Nephron progenitor cell (in vitro differentiated cells): Measurements from ENCODE around the gene ABCG5.

Experiments
- DNase-seq: peaks from one replicate; pipeline ENCODE4 v3.0.0; 2021
- H3K27ac Mint-ChIP-seq: 2 replicates; pipeline ENCODE4 v1.8.0; 2021; ENCODE audit warnings: mild to moderate bottlenecking, moderate library complexity, mixed read lengths
- H3K27me3 Mint-ChIP-seq: 2 replicates; pipeline ENCODE4 v1.8.0; 2021; ENCODE audit warnings: mild to moderate bottlenecking, low read depth, mixed read lengths; ENCODE audit not compliant: poor library complexity
- H3K36me3 Mint-ChIP-seq: 2 replicates; pipeline ENCODE4 v1.8.0; 2021; ENCODE audit warnings: low read depth, mixed read lengths
- H3K4me1 Mint-ChIP-seq: 2 replicates; pipeline ENCODE4 v1.8.0; 2021; ENCODE audit warnings: mixed read lengths
- H3K4me3 Mint-ChIP-seq: 2 replicates; pipeline ENCODE4 v1.8.0; 2021; ENCODE audit warnings: mild to moderate bottlenecking, moderate library complexity, mixed read lengths
- H3K9me3 Mint-ChIP-seq: 2 replicates; pipeline ENCODE4 v1.8.0; 2021; ENCODE audit warnings: mild to moderate bottlenecking, moderate library complexity, mixed read lengths
- CTCF ChIP-seq: fragments of 200-600 bp; sonication (generic); IDR thresholded peaks from 2 replicates; pipeline ENCODE4 v1.5.0; 2021; ENCODE audit warnings: antibody characterized with exemption

ABCG5 gene

GRCh38 chr2:43826305-43827250 is 12.1 kb downstream of the ABCG5 start:
- Mint-ChIP-seq H3K36me3 (no peaks in the 10 kb centered on the region), H3K27me3 (peaks cover 16% of the 10 kb centered on the region), H3K4me3 (no peak overlapping the region), H3K4me1 (no peaks in the 10 kb centered on the region), H3K9me3 (no peaks in the 10 kb centered on the region), H3K27ac (no peak overlapping the region)
- DNase-seq = no peak
- no peak for TF ChIP-seq CTCF

GRCh38 chr2:43825841-43826240 is 12.8 kb downstream of the ABCG5 start:
- Mint-ChIP-seq H3K27me3 (peaks cover 18% of the 10 kb centered on the region), H3K4me3 (no peak overlapping the region), H3K4me1 (no peaks in the 10 kb centered on the region), H3K9me3 (no peaks in the 10 kb centered on the region), H3K36me3 (no peaks in the 10 kb centered on the region), H3K27ac (no peak overlapping the region)
- DNase-seq = no peak
- TF ChIP-seq CTCF = no peak

DNA sequence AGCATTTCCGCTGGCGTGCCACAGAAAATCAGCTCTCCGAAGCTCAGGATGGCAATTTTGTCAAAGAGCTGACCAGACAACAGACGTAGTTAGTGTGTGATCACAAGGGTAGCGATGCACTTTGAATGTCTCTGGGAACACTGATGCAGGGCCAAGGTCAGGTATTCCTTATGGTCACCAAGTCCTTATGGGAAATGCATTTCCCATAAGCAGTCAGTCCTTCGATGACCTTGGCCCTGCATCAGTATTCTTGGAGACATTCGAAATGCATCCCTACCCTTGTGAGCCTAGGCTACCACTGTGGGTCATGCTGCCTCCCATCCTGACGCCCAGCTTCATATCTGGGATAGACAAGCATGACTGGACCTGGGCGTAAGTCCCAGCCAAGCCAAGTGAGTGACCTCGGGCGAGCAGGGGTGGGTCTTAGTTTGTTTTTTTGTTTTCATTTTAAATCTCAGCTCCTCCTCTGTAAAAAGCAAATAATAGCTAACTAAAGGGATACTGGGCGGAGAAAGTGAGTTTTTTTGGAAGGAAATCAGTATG is 13.6 kb downstream of the ABCG5 start:
- H3K4me3 Mint-ChIP-seq = no peak overlapping the region
- H3K4me1 Mint-ChIP-seq = no peaks in the 10 kb centered on the region
- H3K27ac Mint-ChIP-seq = no peak overlapping the region

DNA sequence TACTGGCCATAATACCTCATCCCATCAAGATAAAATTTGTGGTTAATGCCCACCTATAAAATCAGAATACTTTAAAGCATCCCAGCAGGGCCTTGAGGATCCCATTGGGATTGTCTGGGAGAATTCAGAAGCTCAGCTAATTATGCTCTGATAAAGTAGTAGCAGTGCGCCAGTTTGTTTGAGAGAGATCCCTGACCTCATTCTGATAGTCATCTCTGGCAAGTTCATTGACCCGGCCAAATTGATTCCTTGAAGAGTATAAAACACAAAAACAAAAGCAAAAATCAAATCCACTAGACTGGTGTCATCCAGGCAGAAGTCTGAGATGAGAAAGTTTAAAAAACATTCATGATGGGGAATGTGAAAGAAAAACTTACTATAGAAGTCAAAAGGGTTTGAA is 14.1 kb downstream of the ABCG5 start:
- TF ChIP-seq CTCF = no peak
- DNase-seq = no peak
- Mint-ChIP-seq H3K27ac (no peak overlapping the region), H3K27me3 (peaks cover 18% of the 10 kb centered on the region), H3K9me3 (no peaks in the 10 kb centered on the region), H3K36me3 (no peaks in the 10 kb centered on the region), H3K4me3 (no peak overlapping the region), H3K4me1 (no peaks in the 10 kb centered on the region)

More for the DNA sequence above, 13.6 kb downstream of the ABCG5 start:
- H3K36me3 Mint-ChIP-seq = no peaks in the 10 kb centered on the region
- no peaks in the 10 kb centered on the region for H3K9me3 Mint-ChIP-seq
- no peak for DNase-seq
- H3K27me3 Mint-ChIP-seq = peaks cover 18% of the 10 kb centered on the region
- no peak for TF ChIP-seq CTCF

DNA sequence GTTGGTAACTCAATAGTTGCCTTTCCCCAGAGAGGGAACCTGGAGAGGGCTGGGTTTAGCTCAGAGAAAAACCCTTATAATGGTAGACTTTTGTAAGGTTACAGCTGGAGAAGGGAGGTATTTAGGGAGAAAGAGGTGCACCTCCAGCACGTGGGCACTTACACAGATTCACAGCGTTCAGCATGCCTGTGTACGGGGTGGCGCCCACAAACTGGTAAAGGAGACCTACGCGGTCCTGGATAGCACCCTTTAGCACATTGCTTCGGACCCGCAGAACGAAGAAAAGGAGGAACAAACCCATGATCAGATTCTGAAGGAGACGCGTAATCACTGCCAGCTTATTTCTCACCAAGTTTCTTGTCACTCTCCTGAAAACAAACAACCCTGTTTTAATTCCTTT is 14.9 kb downstream of the ABCG5 start:
- DNase-seq = no peak
- Mint-ChIP-seq H3K9me3 (no peaks in the 10 kb centered on the region), H3K27me3 (peaks cover 18% of the 10 kb centered on the region), H3K27ac (no peak overlapping the region), H3K36me3 (no peaks in the 10 kb centered on the region), H3K4me3 (no peak overlapping the region), H3K4me1 (no peaks in the 10 kb centered on the region)
- no peak for TF ChIP-seq CTCF
